Activated CD8-positive, alpha-beta memory T cell treated with anti-CD3 and anti-CD28 coated beads, Interleukin-2, amount 50 U/mL, for 1 hour (primary cell): Measurements from ENCODE around the gene TFF3.

ENCODE experiments used
- DNase-seq: peaks from one replicate; pipeline ENCODE4 v3.0.0-alpha.2; 2020; ENCODE audit errors: extremely low read depth

The TFF3 gene

GRCh38 chr21:42289926-42290325 is 25.3 kb downstream of the TFF3 start:
- DNase-seq = no peak

- no peak for DNase-seq
Measured at GRCh38 chr21:42288962-42289361, 26.2 kb downstream of the TFF3 start.

- DNase-seq = no peak
Measured at GRCh38 chr21:42287193-42288083, 27.8 kb downstream of the TFF3 start.

GRCh38 chr21:42286416-42286815 is 28.8 kb downstream of the TFF3 start:
- no peak for DNase-seq

GRCh38 chr21:42285569-42286245 is 29.5 kb downstream of the TFF3 start:
- DNase-seq = no peak

- DNase-seq = no peak
Measured at GRCh38 chr21:42282715-42283114, 32.5 kb downstream of the TFF3 start.

GRCh38 chr21:42282021-42282420 is 33.2 kb downstream of the TFF3 start:
- no peak for DNase-seq

GRCh38 chr21:42281181-42281680 is 34.0 kb downstream of the TFF3 start:
- no peak for DNase-seq

GRCh38 chr21:42280356-42281180 is 34.6 kb downstream of the TFF3 start:
- no peak for DNase-seq

- no peak for DNase-seq
Measured at GRCh38 chr21:42279888-42280287, 35.3 kb downstream of the TFF3 start.

- no peak for DNase-seq
Measured at GRCh38 chr21:42279341-42279871, 35.8 kb downstream of the TFF3 start.

GRCh38 chr21:42278451-42279149 is 36.6 kb downstream of the TFF3 start:
- DNase-seq = no peak

GRCh38 chr21:42277593-42277992 is 37.6 kb downstream of the TFF3 start:
- no peak for DNase-seq

- no peak for DNase-seq
Measured at GRCh38 chr21:42276526-42277154, 38.6 kb downstream of the TFF3 start.

GRCh38 chr21:42276076-42276475 is 39.1 kb downstream of the TFF3 start:
- no peak for DNase-seq

- DNase-seq = no peak
Measured at GRCh38 chr21:42272984-42273600, 42.1 kb downstream of the TFF3 start.

- DNase-seq = no peak
Measured at GRCh38 chr21:42272109-42272962, 42.9 kb downstream of the TFF3 start.

GRCh38 chr21:42271065-42271464 is 44.1 kb downstream of the TFF3 start:
- DNase-seq = no peak

GRCh38 chr21:42269386-42269785 is 45.8 kb downstream of the TFF3 start:
- no peak for DNase-seq
